Stimulated activated CD8-positive, alpha-beta memory T cell treated with anti-CD3 and anti-CD28 coated beads, Interleukin-15, amount 100 ng/mL, for 4 hours (primary cell): Measurements from ENCODE around the gene OXLD1.
A peak's percentile ranks its signal among the peaks of the same experiment; 100 is the strongest.

ENCODE experiments used
- DNase-seq, 2 donors: peaks; one replicate each; pipeline ENCODE4 v3.0.0-alpha.2; 2020; ENCODE audit warnings: low read depth in 2 of 2

The OXLD1 gene

DNA sequence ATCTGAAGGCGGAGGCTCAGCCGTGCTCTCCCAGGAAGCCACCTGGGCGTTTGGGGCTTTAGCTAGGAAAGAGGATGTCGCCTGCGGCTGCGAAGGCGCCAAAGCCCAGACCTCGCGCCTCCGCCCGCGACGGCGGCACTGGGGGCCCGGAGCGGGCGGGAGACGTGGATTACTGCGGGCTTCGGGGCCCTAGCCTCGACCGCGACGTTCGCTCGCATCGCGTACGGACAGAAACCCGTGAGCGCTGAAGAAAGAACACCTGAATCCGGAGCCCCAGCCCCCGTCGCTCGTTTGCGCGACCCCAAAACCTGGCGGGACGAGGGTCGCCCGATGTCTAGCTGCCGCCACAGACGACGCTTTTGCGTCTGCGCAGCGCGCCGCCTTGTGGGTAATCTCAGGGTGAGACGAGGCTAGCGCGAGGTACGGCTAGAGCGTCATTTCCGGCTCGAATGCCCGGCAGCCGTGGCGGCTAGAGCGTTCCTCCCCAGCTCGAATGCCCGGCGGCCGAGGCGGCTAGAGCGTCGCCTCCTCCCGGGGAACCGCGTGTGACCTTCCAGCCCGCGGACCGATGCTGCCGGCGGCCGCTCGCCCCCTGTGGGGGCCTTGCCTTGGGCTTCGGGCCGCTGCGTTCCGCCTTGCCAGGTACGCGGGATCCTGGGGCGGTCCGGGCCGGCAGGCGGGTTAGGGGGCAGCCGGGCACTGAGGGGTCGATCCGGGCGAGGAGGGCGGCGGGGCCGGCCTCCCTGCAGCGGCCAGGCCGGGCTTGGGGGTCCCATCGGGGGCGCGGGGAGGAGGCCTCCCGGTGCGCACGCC is 36.7 kb upstream of the OXLD1 start, which contains the start of gene MRPL12:
Gene MRPL12 (plus strand): TSS at position 434 of the 813 bp plus-strand sequence. CDS start 135 bp downstream, at position 569.
- peak; percentile 79 to 81 for DNase-seq

DNA sequence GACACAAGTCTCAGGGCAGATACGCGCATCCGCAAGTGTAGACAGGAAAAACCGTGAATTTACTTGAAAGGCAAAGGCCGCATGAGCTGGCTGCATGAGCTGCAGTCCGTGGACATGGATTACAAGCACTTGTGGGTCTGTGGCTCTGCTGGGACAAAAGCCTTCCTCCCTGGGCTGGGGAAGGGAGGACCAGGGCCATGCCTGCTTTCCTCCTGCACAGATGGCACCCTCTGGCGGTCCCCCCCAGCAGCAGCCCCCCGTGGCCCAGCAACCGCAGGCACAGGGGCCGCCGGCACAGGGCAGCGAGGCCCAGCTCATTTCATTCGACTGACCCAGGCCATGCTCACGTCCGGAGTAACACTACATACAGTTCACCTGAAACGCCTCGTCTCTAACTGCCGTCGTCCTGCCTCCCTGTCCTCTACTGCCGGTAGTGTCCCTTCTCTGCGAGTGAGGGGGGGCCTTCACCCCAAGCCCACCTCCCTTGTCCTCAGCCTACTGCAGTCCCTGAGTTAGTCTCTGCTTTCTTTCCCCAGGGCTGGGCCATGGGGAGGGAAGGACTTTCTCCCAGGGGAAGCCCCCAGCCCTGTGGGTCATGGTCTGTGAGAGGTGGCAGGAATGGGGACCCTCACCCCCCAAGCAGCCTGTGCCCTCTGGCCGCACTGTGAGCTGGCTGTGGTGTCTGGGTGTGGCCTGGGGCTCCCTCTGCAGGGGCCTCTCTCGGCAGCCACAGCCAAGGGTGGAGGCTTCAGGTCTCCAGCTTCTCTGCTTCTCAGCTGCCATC is 35.1 kb upstream of the OXLD1 start:
- DNase-seq, result no peak

DNA sequence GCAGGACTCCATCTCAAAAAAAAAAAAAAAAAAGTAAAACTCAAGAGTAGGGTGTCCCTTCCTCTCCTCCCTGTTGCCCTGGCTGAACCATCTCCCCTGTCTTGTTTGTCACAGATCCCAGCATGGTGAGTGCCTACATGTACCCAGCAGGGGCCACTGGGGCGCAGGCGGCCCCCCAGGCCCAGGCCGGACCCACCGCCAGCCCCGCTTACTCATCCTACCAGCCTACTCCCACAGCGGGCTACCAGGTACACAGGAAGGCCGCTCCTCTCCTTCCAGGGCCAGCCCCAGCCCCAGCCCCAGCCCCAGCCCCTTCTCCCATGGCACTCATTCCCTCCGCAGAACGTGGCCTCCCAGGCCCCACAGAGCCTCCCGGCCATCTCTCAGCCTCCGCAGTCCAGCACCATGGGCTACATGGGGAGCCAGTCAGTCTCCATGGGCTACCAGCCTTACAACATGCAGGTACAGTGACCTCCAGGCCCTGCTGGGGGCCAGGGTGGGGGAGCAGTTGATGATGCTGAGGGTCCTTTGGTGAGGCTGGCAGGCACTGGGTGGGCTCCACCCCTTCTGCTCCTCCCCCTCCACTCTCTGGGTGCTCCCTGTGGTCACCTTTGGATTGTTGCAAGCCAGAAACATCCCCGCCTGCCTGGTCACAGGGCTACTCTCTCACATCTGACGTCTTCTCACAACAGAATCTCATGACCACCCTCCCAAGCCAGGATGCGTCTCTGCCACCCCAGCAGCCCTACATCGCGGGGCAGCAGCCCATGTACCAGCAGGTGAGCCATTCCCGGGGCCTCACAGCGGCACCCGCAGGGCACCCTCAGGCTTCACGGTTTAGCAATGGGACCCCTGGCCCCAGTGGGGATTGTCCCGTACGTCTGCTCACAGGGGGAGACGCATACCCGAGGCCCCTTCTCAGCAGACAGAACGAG is 34.2 kb upstream of the OXLD1 start:
- no peak for DNase-seq

DNA sequence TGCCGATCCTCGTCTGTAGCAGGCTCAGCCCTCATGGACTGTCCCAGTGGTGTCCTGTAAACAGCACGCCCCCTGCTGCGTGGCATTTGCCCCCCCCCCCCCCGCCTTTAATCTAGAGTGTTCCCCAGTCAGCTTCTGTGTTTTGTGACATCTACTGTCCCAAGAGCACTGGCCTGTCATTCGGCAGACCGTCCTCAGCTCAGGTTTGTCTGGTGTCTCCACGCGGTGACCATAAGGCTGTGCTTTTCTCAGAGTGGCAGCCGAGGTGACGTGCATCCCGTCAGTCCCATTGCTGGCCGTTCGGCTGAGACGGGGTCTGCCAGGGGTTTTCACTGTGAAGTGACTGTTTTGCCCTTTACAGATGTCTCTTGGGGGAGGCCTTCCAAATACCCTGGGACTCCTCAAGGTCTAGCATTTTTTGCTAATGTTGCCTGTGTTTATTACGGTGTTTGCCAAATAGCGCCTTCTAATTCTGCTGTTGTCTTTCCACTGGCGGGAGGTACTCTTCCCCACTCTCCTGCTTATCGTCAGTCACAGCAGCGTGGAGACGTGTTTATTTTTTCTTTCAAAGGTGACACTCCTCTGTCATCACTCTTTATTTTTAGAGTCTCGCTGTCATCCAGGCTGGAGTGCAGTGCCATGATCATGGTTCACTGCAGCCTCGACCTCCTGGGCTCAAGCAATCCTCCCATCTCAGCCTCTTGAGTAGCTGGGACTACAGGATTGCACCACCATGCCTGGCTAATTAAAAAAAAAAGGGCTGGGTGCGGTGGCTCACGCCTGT is 31.0 kb upstream of the OXLD1 start:
- DNase-seq, result no peak

DNA sequence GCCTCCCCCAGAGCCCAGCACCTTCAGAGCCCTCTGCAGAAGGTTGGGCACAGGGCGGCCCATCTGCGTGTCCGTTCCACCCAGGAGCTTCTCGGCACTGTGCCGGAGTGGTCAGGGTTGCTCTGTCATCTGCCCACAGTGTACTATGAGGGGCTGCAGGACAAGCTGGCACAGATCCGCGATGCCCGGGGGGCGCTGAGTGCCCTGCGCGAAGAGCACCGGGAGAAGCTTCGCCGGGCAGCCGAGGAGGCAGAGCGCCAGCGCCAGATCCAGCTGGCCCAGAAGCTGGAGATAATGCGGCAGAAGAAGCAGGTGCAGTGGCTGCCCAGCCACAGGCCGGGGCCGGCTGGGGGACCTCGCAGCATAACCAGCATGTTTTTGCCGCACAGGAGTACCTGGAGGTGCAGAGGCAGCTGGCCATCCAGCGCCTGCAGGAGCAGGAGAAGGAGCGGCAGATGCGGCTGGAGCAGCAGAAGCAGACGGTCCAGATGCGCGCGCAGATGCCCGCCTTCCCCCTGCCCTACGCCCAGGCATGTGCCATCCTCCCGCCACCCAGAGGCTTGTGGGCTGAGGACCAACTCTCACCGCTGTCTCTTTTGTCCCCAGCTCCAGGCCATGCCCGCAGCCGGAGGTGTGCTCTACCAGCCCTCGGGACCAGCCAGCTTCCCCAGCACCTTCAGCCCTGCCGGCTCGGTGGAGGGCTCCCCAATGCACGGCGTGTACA is 30.0 kb upstream of the OXLD1 start:
- DNase-seq, result no peak

DNA sequence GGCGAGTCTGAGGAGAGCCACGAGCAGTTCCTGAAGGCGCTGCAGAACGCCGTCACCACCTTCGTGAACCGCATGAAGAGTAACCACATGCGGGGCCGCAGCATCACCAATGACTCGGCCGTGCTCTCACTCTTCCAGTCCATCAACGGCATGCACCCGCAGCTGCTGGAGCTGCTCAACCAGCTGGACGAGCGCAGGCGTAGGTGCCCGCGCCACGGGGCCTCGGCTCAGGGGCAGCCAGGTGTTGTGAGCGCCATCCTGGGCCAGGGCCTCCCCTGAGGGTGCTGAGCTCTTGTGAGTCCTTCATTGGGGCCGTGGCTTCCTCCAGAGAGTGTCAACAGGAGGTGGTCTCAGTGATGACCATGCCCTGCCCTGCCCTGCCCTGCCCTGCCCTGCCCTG is 29.4 kb upstream of the OXLD1 start:
- no peak for DNase-seq

DNA sequence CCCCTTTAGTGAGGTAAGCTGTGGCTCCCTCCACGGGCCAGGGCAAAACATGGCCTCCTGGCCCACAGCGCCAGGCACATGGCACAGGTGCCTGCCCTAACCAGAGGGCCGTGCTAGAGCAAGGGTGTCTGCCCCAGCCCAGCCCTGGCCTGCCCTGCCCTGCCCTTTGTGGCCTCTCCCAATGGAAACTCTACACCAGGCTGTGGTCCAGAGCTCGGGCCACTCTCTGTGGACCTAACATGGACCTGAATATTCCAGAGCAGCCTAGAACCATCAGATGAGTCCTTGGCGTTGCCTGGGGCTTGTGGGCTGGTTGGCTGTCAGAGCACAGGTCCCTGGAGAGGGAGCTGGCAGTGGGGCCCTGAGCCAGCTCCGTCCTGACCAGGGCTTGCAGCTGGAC is 28.8 kb upstream of the OXLD1 start:
- DNase-seq, result no peak

DNA sequence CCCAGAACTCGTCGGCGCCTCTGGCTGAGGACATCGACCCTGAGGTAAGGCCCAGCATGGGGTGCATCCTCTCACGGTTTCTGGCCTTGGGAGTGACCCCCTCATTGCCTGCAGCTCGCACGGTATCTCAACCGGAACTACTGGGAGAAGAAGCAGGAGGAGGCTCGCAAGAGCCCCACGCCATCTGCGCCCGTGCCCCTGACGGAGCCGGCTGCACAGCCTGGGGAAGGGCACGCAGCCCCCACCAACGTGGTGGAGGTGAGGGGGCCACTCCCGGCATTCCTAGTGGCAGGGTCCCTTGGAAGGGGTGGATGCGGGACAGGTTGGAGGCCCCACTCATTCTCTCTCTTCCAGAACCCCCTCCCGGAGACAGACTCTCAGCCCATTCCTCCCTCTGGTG is 28.4 kb upstream of the OXLD1 start:
- no peak for DNase-seq

DNA sequence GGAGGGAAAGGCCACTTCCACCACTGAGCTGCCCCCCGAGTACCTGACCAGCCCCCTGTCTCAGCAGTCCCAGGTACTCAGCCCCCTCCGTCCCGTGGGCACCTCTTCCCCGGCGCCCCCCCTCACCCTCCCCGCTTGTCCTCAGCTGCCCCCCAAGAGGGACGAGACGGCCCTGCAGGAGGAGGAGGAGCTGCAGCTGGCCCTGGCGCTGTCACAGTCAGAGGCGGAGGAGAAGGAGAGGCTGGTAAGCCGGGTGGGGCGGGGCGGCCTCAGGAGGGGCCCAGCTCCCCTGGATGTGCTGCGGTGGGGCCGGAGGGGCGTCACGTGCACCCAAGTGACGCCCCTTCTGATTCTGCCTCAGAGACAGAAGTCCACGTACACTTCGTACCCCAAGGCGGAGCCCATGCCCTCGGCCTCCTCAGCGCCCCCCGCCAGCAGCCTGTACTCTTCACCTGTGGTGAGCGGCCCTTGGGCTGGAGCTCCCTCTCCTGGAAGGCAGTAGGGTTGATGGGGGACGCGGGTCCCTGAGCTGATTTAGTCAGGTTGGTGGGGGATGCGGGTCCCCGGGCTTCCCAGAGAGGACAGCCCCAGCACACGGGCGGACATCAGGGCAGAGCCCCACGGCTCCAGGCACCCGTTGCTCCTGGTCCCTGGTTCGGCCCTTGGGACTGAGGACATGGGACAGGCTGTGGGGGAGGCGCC is 27.3 kb upstream of the OXLD1 start:
- no peak for DNase-seq

DNA sequence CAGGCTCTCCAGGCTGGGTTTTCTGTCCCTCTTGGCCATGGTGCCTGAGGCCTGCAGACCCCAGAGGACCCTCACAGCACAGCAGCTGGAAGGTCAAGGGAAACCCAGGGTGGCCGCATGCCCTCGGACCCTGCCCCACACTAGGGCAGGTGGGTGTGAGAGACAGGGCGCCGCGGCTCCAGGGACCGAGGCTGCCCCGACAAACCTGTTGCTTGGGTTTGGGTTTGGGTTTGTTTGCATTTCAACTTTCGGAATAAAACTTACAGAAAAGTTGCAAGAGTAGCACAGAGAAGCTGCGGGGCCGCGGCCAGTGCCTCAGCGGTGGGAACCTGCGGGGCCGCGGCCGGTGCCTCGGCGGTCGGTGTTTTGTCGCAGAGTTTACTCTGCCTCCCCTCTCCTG is 25.2 kb upstream of the OXLD1 start:
- no peak for DNase-seq

DNA sequence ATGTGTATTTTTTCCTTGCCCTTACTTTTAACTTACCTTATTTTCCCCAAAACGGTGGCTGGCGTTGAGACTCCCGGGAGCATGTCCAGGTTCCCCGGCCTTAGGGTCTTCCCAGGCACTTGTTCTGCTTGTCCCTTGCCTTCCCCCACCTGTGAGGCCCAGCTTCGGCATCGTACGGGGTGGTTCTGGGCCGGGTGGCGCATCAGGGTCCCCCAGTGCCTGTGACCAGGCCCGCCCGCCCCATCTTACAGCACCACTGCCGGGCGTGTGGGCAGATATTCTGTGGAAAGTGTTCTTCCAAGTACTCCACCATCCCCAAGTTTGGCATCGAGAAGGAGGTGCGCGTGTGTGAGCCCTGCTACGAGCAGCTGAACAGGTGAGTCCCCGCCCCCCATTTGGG is 24.8 kb upstream of the OXLD1 start:
- DNase-seq, result no peak

DNA sequence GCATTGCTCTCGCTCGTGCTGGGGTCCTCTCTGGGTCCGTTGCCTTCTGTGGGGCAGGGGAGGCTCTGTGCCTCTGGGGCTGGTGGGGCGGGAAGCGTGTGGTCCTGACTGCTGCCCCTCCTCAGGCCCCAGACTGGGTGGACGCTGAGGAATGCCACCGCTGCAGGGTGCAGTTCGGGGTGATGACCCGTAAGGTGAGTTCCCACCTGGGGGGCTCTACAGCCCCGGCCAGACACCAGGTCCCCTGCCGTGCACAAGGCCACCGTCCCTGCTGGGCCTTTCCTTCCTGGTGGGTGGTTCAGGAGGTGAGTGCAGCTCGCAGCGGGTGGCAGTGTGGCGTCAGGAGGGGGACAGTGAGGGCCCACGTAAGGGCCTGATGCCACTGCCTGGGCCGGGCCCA is 24.1 kb upstream of the OXLD1 start:
- no peak for DNase-seq

DNA sequence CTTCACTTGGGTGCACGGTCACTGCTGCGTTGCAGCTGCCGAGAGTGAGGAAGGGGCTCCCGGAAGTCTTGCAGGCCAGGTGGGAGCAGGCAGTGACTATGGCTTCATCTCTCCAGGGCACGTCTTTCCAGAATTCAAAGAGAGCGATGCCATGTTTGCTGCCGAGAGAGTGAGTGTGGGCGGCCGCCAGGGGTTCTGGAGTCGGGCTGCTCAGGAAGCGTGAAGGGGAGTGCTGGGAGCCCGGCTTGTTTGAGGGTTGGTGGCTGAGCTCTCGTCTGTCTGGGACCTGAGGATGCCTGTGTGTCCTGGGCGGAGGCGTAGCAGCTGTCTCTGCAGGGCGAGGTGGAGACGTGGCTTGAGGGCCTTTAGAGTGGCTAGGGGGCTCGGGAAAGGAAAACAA is 23.7 kb upstream of the OXLD1 start:
- DNase-seq, result no peak

DNA sequence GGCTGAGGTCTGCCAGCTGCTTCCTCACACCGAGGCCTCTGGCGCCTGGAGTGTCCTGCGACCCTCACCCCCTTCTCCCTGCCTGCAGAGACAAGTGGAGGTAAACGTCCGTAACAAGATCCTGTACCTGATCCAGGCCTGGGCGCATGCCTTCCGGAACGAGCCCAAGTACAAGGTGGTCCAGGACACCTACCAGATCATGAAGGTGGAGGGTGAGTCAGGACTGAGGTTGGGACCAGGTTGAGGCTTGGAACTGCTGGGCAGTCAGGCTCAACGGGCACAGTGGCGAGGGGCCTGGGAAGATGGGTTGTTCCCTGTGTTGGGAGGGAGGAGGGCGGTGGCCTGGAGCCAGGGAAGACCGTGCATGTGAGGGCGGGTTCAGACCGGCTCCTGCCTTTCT is 22.2 kb upstream of the OXLD1 start:
- no peak for DNase-seq

DNA sequence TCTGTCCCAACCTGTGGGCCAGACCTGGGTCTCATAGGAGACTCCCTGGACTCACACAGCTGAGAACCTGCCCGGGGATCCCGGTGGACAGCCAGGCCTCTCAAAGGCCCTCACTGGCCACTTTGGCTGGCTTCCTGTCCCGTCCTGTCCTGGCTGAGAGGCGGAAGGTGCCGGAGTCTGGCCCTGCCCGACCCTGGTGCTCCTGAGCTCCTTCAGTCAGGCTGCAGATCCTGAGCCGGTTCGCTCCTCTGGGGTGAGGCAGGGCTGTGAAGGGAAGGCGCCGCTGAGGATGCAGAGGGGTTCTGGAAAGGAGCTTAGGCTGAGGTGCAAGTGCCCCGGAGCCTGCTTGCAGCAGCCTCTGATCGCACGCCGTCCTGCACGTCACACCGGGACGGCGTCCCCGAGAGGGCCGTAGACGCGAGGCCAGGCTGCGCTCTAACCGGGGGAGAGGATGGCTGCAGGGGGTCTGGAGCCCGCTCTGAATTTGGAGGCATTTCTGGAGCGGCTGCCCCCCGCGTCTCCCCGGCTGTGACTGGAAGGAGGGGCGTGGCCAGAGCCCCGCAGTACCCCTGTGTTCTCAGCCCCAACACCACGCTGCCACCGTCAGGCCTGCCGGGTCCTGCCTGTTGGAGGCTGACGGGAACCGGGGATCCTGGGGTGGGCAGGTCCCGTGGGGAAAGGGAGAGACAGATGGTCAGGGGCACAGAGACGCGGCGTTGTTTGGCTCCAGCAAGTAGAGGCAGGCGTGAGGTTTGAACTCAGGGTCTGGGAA is 21.6 kb upstream of the OXLD1 start:
- DNase-seq, result no peak

DNA sequence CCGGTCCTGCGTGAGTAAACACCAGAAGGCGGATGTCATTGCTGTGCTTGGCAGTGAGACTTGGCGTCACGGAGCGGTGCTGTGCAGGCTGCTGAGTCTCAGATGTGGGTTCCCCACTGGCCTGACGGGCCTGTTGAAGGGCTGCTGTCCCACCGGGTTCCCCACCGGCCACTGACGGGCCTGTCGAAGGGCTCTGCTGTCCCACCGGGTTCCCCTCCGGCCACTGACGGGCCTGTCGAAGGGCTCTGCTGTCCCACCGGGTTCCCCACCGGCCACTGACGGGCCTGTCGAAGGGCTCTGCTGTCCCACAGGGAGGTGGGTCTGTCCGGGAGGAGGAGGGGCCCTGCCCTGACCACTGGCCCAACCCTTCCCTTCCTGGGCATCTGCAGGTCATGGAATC is 20.2 kb upstream of the OXLD1 start:
- no peak for DNase-seq

DNA sequence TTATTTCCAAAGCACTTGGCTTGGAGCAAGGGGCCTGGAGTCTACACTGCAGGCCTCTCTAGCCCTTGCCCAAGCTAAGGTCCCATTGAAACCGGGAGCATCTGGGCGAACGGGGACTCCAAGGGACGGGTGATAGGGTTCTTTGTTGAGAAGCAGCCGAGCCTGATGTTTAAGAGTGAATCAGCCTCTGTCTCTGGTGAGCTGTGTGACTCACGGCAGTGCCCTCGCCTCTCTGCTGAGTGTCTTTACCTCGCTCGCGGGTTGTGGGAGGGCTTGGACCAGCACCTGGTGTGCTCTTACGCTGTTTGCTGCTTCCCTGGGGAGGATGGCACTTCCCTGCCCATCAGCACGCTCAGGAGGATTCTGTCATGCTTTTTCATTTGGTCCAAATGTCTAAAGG is 18.7 kb upstream of the OXLD1 start:
- peak in 1 of 2 donors; percentile 34 for DNase-seq

DNA sequence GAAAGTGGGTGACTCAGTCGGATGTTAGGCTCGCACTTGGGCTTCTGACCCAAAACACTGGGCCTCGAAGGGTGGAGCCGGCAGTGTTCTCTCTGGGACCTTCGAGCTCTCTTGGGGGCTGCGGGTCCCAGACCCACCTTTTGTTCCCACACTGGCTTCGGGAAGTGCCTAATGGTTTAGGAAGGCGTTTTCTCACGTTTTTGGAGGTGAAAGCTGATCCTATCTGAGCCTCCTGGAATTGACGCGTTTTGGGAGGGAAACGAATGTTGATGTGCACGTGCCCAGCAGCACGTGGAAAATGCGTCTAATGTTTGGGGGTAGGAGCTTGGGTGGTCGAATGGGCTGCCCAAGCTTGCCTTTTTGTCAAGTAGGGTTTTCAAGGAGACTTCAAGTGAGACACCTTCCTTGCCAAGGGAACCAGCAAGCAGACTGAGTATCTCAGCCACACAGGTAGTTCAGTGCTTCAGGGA is 18.1 kb upstream of the OXLD1 start:
- no peak for DNase-seq
